Measurements from ENCODE around the gene STPG1. TPM values are rescaled to one million over a fixed set of nuclear protein-coding genes. Genes with fewer than 3 reads are reported as not detected.

Gene STPG1
- total RNA-seq, 2 donors from 2014 or later = 9.8 to 10.8 TPM

DNA sequence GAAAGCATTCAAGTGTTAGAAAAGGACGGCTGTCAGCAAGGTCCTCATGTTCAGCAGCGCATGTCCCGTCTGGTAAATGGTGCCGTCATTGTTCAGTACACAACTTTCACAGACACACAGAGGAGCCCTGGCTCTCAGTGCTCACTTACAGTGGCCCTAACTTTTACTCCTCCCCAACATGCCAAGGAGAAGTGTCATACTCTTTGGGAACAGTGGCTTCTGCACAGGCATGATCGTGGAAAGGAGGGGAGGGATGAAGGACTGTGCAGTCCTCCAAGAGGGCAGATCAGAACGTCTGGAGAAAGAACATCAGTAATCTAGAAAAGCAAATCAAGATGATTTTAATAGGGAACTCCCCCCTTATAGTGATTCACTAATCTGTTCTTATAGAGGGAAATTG, 98.2 kb downstream of the STPG1 start:
- H3K27me3 ChIP-seq (replicated peaks; ENCODE audit: insufficient read depth) = no peaks in the 10 kb centered on the region
- no peaks in the 10 kb centered on the region for H3K9me3 ChIP-seq
- no peaks in the 10 kb centered on the region for H3K36me3 ChIP-seq
- no peak for DNase-seq (ENCODE audit: low spot score)
- H3K4me1 ChIP-seq (replicated peaks) = no peaks in the 10 kb centered on the region
- H3K27ac ChIP-seq = no peak overlapping the region
- WGBS = 70% methylated on average over 6 of the region's 6 CpGs
- no peak overlapping the region for H3K4me3 ChIP-seq
- no peak for TF ChIP-seq POLR2AphosphoS5 (IDR thresholded peaks at IDR 0.05)
- TF ChIP-seq, protein P1, sequence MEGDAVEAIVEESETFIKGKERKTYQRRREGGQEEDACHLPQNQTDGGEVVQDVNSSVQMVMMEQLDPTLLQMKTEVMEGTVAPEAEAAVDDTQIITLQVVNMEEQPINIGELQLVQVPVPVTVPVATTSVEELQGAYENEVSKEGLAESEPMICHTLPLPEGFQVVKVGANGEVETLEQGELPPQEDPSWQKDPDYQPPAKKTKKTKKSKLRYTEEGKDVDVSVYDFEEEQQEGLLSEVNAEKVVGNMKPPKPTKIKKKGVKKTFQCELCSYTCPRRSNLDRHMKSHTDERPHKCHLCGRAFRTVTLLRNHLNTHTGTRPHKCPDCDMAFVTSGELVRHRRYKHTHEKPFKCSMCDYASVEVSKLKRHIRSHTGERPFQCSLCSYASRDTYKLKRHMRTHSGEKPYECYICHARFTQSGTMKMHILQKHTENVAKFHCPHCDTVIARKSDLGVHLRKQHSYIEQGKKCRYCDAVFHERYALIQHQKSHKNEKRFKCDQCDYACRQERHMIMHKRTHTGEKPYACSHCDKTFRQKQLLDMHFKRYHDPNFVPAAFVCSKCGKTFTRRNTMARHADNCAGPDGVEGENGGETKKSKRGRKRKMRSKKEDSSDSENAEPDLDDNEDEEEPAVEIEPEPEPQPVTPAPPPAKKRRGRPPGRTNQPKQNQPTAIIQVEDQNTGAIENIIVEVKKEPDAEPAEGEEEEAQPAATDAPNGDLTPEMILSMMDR (IDR thresholded peaks at IDR 0.05) = no peak
- TF ChIP-seq POLR2A (IDR thresholded peaks at IDR 0.05) = no peak
- intact Hi-C loops (cut with DNase I) = loop anchor here (10.0 kb wide), 1 partner anchor 111 kb away; no protein-coding TSS in a partner anchor

DNA sequence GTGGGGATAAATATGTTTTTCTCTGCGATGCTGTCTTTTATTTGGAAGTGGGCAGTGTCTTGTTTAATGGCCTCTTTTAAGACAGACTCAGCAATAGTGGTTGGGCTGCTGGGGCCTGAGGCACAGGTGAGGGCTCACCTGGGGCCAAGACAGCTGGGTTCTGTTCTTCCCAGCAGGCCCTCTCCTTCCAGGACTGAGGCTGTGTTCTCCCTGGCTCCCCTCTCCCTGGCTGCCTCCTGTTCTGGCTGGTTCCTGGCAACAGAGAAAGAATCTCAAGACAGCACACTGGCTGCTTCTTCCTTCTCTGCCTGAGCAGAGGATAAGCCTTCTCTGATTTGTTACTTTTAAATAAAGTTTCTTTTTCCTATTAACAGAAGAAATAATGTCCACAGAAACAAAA, 101.8 kb downstream of the STPG1 start:
- Histone ChIP-seq H3K4me1 (replicated peaks) (no peaks in the 10 kb centered on the region), H3K9me3 (no peaks in the 10 kb centered on the region), H3K36me3 (no peaks in the 10 kb centered on the region), H3K27ac (peak overlapping the region; percentile 25 to 30), H3K4me3 (no peak overlapping the region), H3K27me3 (replicated peaks; ENCODE audit: insufficient read depth) (no peaks in the 10 kb centered on the region)
- 55% methylated on average over 1 of the region's 1 CpG for WGBS
- TF ChIP-seq POLR2AphosphoS5 (IDR thresholded peaks at IDR 0.05) (no peak), POLR2A (IDR thresholded peaks at IDR 0.05) (no peak)
- TF ChIP-seq, protein P1 (IDR thresholded peaks at IDR 0.05) = no peak
- intact Hi-C loops (cut with DNase I) = loop anchor here (10.0 kb wide), 1 partner anchor 107 kb away; no protein-coding TSS in a partner anchor
- DNase-seq (ENCODE audit: low spot score) = no peak

- WGBS = 85% methylated on average over 3 of the region's 3 CpGs
- intact Hi-C loops (cut with DNase I) = loop anchor here (10.0 kb wide), 1 partner anchor 106 kb away; no protein-coding TSS in a partner anchor
These were observed 102.3 kb downstream of the STPG1 start for GRCh38 chr1:24311234-24311633.

DNA sequence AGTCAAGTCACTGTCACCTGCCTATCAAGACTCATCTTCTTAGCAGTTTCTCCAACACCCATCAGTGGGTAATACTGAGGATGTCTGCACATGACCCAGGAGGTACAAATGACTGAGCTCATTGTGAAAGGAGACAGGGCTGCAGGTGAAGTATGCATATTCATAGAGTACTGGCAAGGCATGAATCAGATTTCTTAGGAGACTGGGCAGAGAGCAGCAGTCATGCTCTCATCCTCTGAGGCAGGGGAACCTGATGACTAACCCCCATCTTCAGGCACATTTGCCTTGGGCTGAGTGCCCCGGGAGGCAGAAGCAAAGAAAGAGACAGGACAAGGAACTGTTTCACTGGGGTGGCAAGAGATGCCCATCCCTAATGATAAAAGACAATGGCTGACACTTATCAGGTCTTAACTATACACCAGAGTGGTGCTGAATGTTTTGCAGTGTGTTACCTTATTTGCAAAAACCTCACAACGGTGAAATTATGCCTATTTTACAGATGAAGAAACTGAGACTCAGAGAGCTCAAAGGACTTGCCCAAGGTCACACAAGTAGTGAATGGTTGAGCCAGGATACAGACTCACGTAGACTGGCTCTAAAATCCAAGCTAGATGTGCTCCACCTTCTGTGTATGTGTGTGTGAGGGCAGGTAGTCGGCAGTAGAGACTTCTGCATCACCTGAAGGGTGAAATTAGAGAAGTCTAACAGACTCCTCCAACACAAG, 103.7 kb downstream of the STPG1 start:
- no peaks in the 10 kb centered on the region for H3K4me1 ChIP-seq (replicated peaks)
- TF ChIP-seq, protein P1 (IDR thresholded peaks at IDR 0.05) = no peak
- TF ChIP-seq POLR2AphosphoS5 (IDR thresholded peaks at IDR 0.05) (no peak), POLR2A (IDR thresholded peaks at IDR 0.05) (no peak)
- 76% methylated on average over 4 of the region's 4 CpGs for WGBS

More at GRCh38 chr1:24311234-24311633, 102.3 kb downstream of the STPG1 start:
- no peak for TF ChIP-seq POLR2A (IDR thresholded peaks at IDR 0.05)
- TF ChIP-seq, protein P1 (IDR thresholded peaks at IDR 0.05) = no peak
- no peaks in the 10 kb centered on the region for H3K27me3 ChIP-seq (replicated peaks; ENCODE audit: insufficient read depth)
- no peaks in the 10 kb centered on the region for H3K36me3 ChIP-seq
- DNase-seq (ENCODE audit: low spot score) = no peak
- H3K9me3 ChIP-seq = no peaks in the 10 kb centered on the region
- H3K27ac ChIP-seq = peak overlapping the region in 1 of 2 donors; percentile 25
- H3K4me3 ChIP-seq = no peak overlapping the region
- no peaks in the 10 kb centered on the region for H3K4me1 ChIP-seq (replicated peaks)

More for the DNA sequence above, 103.7 kb downstream of the STPG1 start:
- Histone ChIP-seq H3K27ac (no peak overlapping the region), H3K27me3 (replicated peaks; ENCODE audit: insufficient read depth) (no peaks in the 10 kb centered on the region), H3K9me3 (no peaks in the 10 kb centered on the region), H3K36me3 (no peaks in the 10 kb centered on the region), H3K4me3 (no peak overlapping the region)
- no peak for DNase-seq (ENCODE audit: low spot score)
- intact Hi-C loops (cut with DNase I) = loop anchor here (10.0 kb wide), 1 partner anchor 105 kb away; no protein-coding TSS in a partner anchor
